GM21529 (cell line): ENCODE measurements around the gene ARHGEF3.

Source experiments
- ATAC-seq: cut with Tn5 transposase; IDR thresholded peaks from one replicate; pipeline ENCODE4 v1.9.1; 2021; ENCODE audit not compliant: unreplicated experiment

ARHGEF3 gene

DNA sequence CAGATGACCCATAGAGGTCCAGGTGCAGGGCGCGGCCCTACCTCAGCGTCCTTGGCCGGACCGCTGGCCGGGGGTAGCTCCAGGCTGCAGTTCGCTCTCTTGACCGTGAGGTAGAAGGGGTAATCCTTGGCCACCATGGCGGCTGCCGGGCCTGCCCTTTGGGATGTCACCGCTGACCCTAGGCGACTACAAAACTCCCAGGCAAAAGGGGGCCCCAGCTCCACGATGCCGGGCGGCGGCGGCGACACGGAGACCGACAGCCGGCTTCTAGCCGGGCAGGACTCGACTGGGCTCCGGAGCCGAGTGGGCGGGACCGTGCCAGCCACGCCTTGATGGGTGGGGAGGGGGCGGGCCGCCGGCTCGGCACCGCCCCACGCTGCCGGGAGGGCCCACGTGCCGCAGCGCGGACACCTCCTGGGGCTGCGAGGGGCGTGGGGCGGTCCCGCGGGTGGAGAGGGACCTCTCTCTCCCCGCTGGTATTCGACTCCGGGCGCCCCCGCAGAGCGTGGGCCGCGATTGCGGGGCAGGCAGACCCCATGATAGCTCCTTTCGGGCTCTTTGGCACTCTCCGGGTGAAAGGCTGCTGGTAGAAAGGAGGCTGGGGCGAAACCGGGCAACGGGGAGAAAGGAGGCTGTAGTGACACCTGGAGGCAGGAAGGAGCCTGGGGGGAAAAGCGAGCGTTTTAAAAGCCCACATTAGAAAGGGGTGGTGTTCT is at the start of gene ARHGEF3:
ARHGEF3 (minus strand) TSS at position 288 of the 716 bp plus-strand sequence; CDS start at position 137, 151 bp downstream.
- peak; percentile 89 for ATAC-seq

DNA sequence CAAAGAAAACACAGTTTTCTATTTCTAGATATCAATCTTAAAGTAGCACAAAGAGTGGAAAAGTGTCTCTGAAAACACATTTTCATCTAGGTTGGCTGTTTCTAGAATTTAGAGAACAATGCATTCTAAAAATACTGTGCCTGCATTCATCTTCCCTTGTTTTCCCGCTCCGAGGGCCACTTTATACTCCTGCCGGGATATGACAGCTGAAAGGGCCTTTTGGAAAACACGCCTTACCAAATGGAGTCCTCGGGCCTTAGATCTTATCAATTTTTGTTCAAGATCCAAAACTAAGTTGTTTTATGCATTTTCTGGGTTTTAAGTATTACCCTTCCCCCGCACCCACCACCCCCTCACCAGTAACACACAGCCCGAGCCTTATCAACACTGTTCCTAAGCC is 47.9 kb upstream of the ARHGEF3 start:
- ATAC-seq: no peak

GRCh38 chr3:56845505-56845904 is 43.8 kb upstream of the ARHGEF3 start:
- ATAC-seq: no peak

DNA sequence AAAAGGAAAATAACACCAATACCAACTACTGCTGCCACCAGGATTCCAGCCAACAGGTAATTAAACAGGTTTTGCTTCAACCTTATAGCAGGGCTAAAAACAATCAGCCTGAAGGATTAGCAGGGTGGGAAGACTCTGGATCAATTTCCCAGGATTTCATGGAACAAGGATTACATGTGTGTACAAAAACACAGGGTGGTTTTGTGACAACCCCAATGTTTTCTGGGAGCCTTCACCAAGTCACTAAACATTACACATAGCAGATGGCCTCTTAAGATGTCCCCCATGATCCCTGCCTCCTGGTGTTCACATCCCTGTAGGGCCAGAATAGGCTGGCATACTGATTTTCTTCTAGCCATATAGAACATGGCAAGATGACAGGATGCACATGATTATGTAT is 42.8 kb upstream of the ARHGEF3 start:
- ATAC-seq: no peak

GRCh38 chr3:56839784-56840715 is 38.3 kb upstream of the ARHGEF3 start:
- ATAC-seq: no peak

DNA sequence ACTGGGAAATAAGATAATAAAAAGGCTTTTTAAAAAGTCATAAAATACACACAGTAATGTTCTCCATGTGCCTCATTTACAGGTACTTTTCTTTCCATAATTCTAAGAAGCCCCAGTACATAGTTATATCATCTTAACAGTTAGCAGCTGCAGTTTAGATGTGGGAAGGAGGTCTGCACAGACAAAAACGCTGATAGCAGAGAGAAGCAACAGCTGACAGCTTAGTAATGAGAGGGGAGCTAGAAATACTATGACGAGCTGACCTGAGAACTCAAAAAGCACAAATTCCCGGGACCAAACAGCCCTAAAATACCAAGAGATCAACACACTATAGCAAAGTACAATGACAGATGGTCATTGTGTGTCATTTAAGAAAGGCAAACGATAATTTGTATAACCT is 36.7 kb upstream of the ARHGEF3 start:
- no peak for ATAC-seq

DNA sequence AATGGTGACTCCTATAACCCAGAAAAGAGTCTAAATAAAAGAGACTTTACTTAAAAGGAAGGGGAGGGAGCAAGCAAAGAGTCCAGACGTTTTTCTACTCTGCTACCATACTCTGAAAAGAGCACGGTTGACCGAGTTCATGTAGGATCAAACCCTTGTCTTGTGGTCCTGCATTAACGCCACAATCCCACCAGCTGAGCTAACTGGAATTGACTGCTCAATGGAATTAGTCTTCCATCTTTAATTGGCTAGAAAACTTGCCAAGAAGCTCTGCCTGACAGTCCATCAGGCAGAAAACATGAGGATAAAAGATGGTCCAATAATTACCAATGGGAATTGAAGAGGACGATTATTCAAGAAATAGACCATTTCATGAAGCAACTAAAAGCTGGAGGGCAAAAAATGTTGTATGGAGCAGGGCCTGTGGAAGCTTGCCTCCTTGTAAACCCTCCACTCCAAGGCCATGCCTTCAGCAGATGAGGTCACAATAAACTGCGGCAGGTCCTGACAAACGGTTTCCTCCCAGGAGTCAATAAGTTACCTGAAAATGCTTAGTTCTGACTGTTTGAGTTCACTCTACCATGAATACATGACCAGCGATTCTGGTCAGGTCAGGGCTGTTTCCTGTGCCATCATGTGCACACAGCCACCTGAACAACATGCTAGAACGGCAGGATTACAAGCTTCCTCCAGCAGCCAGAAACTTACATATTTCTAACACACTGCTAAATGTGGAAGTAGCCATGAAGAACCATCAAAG is 35.6 kb upstream of the ARHGEF3 start:
- ATAC-seq: no peak

GRCh38 chr3:56836276-56837163 is 34.8 kb upstream of the ARHGEF3 start:
- no peak for ATAC-seq

GRCh38 chr3:56835650-56836227 is 34.0 kb upstream of the ARHGEF3 start:
- no peak for ATAC-seq

- no peak for ATAC-seq
Measured at GRCh38 chr3:56833536-56833935, 31.8 kb upstream of the ARHGEF3 start.

GRCh38 chr3:56833022-56833421 is 31.3 kb upstream of the ARHGEF3 start:
- no peak for ATAC-seq

GRCh38 chr3:56831572-56831971 is 29.8 kb upstream of the ARHGEF3 start:
- no peak for ATAC-seq

GRCh38 chr3:56830884-56831283 is 29.1 kb upstream of the ARHGEF3 start:
- ATAC-seq: no peak

DNA sequence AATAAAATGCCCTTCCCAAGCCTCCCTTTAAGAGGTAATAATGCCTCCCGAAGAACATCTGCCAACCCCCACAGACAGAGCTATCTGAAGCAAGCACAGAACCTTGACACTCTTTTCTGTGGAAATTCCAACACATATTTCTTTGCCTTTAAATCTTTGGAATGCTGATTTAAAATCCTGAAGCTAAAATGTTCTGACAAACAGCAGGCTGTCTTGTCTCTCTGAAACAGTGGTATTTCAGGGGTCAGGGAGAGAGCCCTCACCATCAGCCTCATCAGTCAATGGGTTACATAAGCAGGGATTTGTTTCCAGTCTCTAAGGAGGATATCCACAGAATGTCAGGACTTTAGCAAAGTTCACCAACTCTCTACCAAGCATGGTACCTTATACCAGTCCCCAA is 27.8 kb upstream of the ARHGEF3 start:
- ATAC-seq: no peak

- no peak for ATAC-seq
Measured at GRCh38 chr3:56826831-56827722, 25.3 kb upstream of the ARHGEF3 start.

DNA sequence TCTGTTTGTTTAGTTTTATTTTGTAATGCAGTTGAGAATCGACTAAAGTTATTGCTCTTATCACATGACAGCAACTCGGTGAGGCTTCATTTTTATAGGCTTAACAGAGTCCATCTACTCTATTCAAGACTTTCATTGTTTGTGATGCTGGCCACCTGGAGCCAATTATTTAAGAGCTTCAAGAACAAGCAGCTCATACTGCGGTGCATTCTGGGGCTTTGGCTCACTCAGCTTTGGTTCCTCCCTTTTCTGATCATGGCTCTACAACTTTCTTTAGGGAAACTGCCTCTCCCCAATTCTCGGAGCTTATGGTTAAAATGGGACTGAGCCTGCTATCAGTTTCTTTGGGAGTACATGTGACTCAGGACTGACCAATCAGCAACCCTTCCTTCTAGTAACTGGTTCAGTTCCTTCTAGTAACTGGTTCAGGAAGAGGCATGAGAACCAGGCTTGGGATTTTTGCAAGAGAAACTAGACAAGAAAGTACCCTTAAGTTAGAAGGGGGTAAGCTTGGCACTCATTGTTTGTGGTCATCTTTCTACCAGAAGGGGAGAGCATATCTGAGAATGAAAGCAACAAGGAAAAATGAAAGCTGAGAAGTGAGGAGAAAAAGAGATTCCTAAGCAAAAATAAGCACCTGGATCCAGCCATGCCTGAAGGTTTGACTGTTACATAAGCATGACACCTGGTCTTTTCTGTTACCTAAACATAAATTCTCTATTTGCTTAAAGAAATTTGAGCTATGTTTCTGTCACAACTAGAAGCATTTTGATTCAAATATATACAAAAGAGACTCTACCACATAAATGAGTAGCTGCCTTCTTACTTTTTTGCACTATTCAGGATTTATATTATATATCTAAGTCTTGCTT is 24.1 kb upstream of the ARHGEF3 start:
- no peak for ATAC-seq

GRCh38 chr3:56823984-56824703 is 22.4 kb upstream of the ARHGEF3 start:
- no peak for ATAC-seq
